Upper lobe of left lung (tissue), 6 donors: Measurements from ENCODE around the gene ZC2HC1B. TPM values are rescaled to one million over a fixed set of nuclear protein-coding genes. Genes with fewer than 3 reads are reported as not detected.
A peak's percentile ranks its signal among the peaks of the same experiment; 100 is the strongest.

ENCODE experiments used
- ATAC-seq, 2 donors: fragments of 200-7000 bp; cut with Tn5 transposase; one replicate each; pipeline ENCODE4 v1.9.1; 2022; ENCODE audit warnings: mild to moderate bottlenecking in 2 of 2, moderate library complexity in 2 of 2; ENCODE audit not compliant: low FRiP score in 2 of 2
- DNase-seq, 2 donors: peaks; one replicate each; pipeline ENCODE4 v3.0.0-alpha.2; 2019 to 2020
- H3K27ac ChIP-seq, 4 donors: fragments of 200-600 bp; sonication (generic); one replicate each; pipeline ENCODE4 v1.5.1; 2016 to 2019
- H3K27me3 ChIP-seq, 4 donors: fragments of 200-600 bp; sonication (generic); one replicate each; pipeline ENCODE4 v1.5.1; 2017 to 2019
- H3K36me3 ChIP-seq, 4 donors: fragments of 200-600 bp; sonication (generic); one replicate each; pipeline ENCODE4 v1.5.1; 2016 to 2019
- H3K4me1 ChIP-seq, 4 donors: fragments of 200-600 bp; sonication (generic); one replicate each; pipeline ENCODE4 v1.5.1; 2018 to 2019
- H3K4me3 ChIP-seq, 4 donors: fragments of 200-600 bp; sonication (generic); one replicate each; pipeline ENCODE4 v1.5.1; 2017 to 2019; ENCODE audit warnings: mild to moderate bottlenecking in 2 of 4, moderate library complexity in 1 of 4
- H3K9me3 ChIP-seq, 4 donors: fragments of 200-600 bp; sonication (generic); one replicate each; pipeline ENCODE4 v1.5.1; 2018 to 2019
- EP300 ChIP-seq, 4 donors: sonication (generic); formaldehyde crosslinking; IDR thresholded peaks; one replicate each; pipeline ENCODE4 v1.5.1; 2017; ENCODE audit warnings: antibody characterized with exemption in 4 of 4, control low read depth in 2 of 4
- POLR2A ChIP-seq, 4 donors: fragments of 450-650 bp; IDR thresholded peaks; one replicate each; pipeline ENCODE4 v1.5.1; 2016 to 2017; ENCODE audit warnings: antibody characterized with exemption in 4 of 4, mild to moderate bottlenecking in 2 of 4
- POLR2AphosphoS5 ChIP-seq, 2 donors: sonication (generic); formaldehyde crosslinking; IDR thresholded peaks; one replicate each; pipeline ENCODE4 v1.5.1; 2017; ENCODE audit warnings: antibody characterized with exemption in 2 of 2
- WGBS, 2 donors: methylation state at CpG; one replicate each; pipeline ENCODE4 v1.1.5; 2017 to 2018; 5-methylcytosine and 5-hydroxymethylcytosine counted together
- total RNA-seq, 6 donors: library from RNA; depleted of rRNA in 4 of 6; stranded (reverse); fragments of >200 nt in 4 of 6; gene quantifications; one replicate each; pipeline versions ENCODE4 v1.1.0 to v1.2.1, GENCODE V29; 2016 to 2021
- TF ChIP-seq, protein P1 (sequence below), 6 experiments: fragments of 450-650 bp in 4 of 6; fragments of 200-600 bp in 2 of 6; sonication (generic) in 2 of 6; IDR thresholded peaks; one replicate each; pipeline ENCODE4 v1.5.1; 2016 to 2019; ENCODE audit warnings: antibody characterized with exemption in 6 of 6
- donor health status: DM: no; HTN: no; CAD: no; lungs with moderate emphysema.
- donor health status: DM: no; HTN: yes; CAD: no; lungs with severe emphysema.

ZC2HC1B gene
- total RNA-seq, 6 donors from 2014 or later: not detected

DNA sequence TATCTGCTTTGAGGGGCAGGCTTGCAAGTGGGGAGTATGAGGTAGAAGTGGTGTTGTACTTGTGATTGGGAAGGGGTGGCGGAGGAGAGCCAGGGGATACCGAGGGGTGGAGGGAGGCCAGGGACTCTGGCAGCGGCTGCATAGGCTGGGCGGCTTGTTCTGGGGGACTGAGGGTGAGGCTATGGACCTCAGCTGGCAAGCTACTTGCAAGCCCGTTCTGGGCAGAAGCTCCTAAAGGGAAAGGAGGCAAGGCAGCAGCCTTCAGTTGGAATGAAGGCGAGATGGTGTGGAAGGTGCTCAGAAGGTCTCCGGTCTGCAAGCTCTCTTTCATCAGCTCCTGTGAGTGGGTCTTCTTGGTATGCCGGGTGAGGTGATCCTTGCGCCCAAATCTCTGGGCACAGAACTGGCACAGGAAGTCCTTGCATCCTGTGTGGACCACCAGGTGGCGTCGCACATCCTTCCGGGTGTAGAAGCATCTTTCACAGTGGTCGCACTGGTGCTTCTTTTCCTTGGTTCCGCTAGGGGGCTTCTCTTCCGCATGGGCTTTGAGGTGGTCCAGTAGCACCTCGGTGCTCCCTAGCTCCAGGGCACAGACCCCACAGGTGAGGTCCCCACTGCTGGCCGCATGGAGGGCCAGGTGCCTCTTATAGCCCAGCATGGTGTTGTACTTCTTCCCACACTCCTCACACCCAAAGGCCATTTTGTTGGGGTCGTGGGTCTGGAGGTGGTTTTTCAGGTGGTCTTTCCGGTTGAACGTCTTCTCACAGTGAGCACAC, 77.8 kb downstream of the ZC2HC1B start:
- Histone ChIP-seq H3K9me3 (peaks cover 0 to 2% (median 0%) of the 10 kb centered on the region in 4 donors), H3K27me3 (no peaks in the 10 kb centered on the region), H3K4me1 (no peaks in the 10 kb centered on the region), H3K36me3 (no peaks in the 10 kb centered on the region), H3K4me3 (no peak overlapping the region), H3K27ac (no peak overlapping the region)
- TF ChIP-seq POLR2A (IDR thresholded peaks at IDR 0.05): no peak
- TF ChIP-seq, protein P1, sequence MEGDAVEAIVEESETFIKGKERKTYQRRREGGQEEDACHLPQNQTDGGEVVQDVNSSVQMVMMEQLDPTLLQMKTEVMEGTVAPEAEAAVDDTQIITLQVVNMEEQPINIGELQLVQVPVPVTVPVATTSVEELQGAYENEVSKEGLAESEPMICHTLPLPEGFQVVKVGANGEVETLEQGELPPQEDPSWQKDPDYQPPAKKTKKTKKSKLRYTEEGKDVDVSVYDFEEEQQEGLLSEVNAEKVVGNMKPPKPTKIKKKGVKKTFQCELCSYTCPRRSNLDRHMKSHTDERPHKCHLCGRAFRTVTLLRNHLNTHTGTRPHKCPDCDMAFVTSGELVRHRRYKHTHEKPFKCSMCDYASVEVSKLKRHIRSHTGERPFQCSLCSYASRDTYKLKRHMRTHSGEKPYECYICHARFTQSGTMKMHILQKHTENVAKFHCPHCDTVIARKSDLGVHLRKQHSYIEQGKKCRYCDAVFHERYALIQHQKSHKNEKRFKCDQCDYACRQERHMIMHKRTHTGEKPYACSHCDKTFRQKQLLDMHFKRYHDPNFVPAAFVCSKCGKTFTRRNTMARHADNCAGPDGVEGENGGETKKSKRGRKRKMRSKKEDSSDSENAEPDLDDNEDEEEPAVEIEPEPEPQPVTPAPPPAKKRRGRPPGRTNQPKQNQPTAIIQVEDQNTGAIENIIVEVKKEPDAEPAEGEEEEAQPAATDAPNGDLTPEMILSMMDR (IDR thresholded peaks at IDR 0.05): peak; percentile 40 to 66 (median 56)
- WGBS, 2 donors: 73 to 74% methylated on average over 14 to 19 of the region's 20 CpGs
- ATAC-seq (peak; percentile 60 to 68), DNase-seq (peak; percentile 37 to 67)

DNA sequence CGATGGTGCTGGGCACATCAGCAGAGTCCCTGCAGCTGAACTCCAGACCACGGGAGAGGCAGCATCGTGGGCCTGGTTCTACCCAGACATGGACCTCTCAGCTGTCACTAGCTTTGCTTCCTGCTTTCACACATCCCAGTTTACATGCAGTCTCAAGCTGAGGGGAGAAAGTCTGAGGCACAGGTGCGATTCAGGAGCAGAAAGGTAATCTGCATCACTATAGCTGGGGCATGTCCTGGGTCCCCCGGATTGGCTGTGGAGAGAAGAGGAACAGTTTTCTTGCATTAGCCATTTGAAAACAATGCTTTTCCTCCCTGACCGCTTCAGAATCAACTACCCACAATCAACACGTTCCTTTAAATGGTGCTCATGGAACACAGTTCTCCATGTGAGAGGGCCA, 83.9 kb downstream of the ZC2HC1B start:
- Histone ChIP-seq H3K9me3 (peaks cover 0 to 4% (median 0%) of the 10 kb centered on the region in 4 donors), H3K27ac (no peak overlapping the region), H3K4me3 (no peak overlapping the region), H3K4me1 (peaks cover 0 to 11% (median 1%) of the 10 kb centered on the region in 4 donors), H3K36me3 (peaks cover 0 to 7% (median 0%) of the 10 kb centered on the region in 4 donors), H3K27me3 (no peaks in the 10 kb centered on the region)
- DNase-seq (no peak), ATAC-seq (no peak)
- no peak for TF ChIP-seq EP300 (IDR thresholded peaks at IDR 0.05)
- no peak for TF ChIP-seq POLR2AphosphoS5 (IDR thresholded peaks at IDR 0.05)
- TF ChIP-seq, protein P1 (IDR thresholded peaks at IDR 0.05): no peak
- no peak for TF ChIP-seq POLR2A (IDR thresholded peaks at IDR 0.05)
- WGBS, 2 donors: 92 to 94% methylated on average over 7 of the region's 7 CpGs

GRCh38 chr6:143949535-143949934, 85.3 kb downstream of the ZC2HC1B start:
- H3K27ac ChIP-seq: peak overlapping the region in 2 of 4 donors; percentile 72 to 81
- peak in 1 of 2 donors; percentile 66 for DNase-seq
- no peaks in the 10 kb centered on the region for H3K27me3 ChIP-seq
- H3K36me3 ChIP-seq: peaks cover 0 to 7% (median 0%) of the 10 kb centered on the region in 4 donors
- no peak overlapping the region for H3K4me3 ChIP-seq
- peak; percentile 35 to 79 for ATAC-seq
- peaks cover 0 to 4% (median 0%) of the 10 kb centered on the region in 4 donors for H3K9me3 ChIP-seq
- WGBS, 2 donors: 60 to 71% methylated on average over 1 of the region's 1 CpG
- TF ChIP-seq, protein P1 (IDR thresholded peaks at IDR 0.05): no peak
- TF ChIP-seq POLR2A (IDR thresholded peaks at IDR 0.05) (no peak), EP300 (IDR thresholded peaks at IDR 0.05) (peak in 2 of 4 donors; percentile 6 to 87), POLR2AphosphoS5 (IDR thresholded peaks at IDR 0.05) (peak in 1 of 2 donors; percentile 33)
- H3K4me1 ChIP-seq: peaks cover 0 to 18% (median 1%) of the 10 kb centered on the region in 4 donors

DNA sequence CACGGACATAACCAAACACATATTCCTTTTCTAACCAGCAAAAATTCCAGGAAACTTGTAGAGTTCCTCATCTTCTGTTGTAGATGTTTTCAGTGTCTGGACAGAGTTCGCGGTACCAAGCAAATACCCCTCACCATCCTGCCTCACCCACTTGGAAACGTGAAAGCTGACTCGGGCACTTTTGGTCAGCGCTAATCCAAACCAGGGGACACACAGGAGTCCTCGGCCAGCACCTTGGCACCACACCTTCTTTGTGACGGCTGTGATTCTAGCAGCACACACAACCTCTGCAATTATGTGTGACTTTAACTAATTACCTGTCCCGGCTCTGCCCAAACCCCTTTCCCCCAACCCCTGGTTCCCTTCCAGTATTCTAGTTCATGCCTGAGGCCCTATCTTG, 85.7 kb downstream of the ZC2HC1B start:
- H3K27ac ChIP-seq: peak overlapping the region in 2 of 4 donors; percentile 72 to 81
- DNase-seq: peak in 1 of 2 donors; percentile 58
- ATAC-seq: peak; percentile 20 to 24

More for the DNA sequence above, 85.7 kb downstream of the ZC2HC1B start:
- Histone ChIP-seq H3K4me1 (peaks cover 0 to 18% (median 1%) of the 10 kb centered on the region in 4 donors), H3K36me3 (peaks cover 0 to 7% (median 0%) of the 10 kb centered on the region in 4 donors), H3K27me3 (no peaks in the 10 kb centered on the region), H3K4me3 (no peak overlapping the region), H3K9me3 (peaks cover 0 to 4% (median 0%) of the 10 kb centered on the region in 4 donors)
- 70 to 83% methylated on average over 9 of the region's 9 CpGs for WGBS, 2 donors
- no peak for TF ChIP-seq POLR2AphosphoS5 (IDR thresholded peaks at IDR 0.05)
- no peak for TF ChIP-seq EP300 (IDR thresholded peaks at IDR 0.05)
- TF ChIP-seq, protein P1 (IDR thresholded peaks at IDR 0.05): no peak
- no peak for TF ChIP-seq POLR2A (IDR thresholded peaks at IDR 0.05)
